Occipital lobe (tissue), 2 donors: ENCODE results near the gene ITPR2. TPM values are rescaled to one million over a fixed set of nuclear protein-coding genes. Genes with fewer than 3 reads are reported as not detected.
"Not testable (repeated sequence)": the region's sequence is repeated elsewhere in the genome, so short reads cannot be mapped to it uniquely, and the experiment has no call there.

Experiments
- DNase-seq: peaks from one replicate; lab custom pipeline; 2025; lab: John Stamatoyannopoulos, UW
- total RNA-seq: library from RNA; depleted of rRNA; stranded (reverse); fragments of >200 nt; gene quantifications from one replicate; pipeline ENCODE4 v1.2.3, GENCODE V29; 2014

ITPR2 gene
- total RNA-seq, 1 donor from 2014 or later: 31.0 TPM

DNA sequence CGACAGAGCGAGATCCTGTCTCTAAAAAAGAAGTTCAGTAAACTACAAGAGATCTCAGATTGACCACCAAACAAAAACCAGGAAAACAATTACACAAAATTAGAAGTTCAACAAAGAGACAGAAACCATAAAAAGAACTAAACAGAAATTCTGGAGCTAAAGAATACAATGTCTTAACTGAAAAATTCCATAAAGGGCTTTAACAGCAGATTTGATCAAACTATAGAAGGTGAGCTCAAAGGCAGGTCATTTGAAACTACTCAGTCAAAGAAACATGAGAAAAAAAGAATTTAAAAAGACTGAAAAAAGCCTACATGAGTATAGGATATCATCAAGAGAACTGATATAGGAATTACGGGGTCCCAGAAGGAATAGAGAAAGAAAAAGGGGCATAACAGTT, 71.2 kb downstream of the ITPR2 start:
- no peak for DNase-seq

DNA sequence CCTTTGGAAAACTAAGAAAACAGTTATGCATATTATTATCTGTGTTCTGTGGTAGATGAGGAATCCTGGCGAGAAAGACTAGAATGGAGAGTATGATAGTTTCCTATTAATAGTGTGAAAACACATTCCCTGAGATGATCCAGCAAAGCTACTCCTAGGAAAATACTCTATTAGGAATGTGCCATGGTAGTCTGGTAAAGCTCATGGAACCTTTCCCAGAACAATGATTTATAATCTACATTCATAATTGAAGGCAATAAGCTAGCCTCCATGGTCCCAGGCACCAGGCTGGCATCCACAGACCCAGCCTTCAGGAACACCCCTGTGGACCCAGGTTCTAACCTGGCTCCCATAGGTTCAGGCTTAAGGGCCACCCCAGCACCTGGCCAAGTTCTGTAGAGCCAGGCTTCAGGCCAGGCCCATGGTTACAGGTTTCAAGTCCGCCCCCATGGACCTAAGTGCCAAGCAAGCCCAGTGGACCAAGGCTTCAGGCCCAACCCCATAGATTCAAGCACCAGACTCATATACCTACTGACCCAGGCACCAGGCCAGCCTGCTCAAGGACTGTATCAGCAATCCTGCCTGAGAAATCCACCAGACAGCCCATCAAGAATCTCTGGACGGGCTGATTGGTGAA, 72.2 kb downstream of the ITPR2 start:
- DNase-seq: no peak

- DNase-seq: not testable (repeated sequence)
Measured at GRCh38 chr12:26755362-26755761, 77.6 kb downstream of the ITPR2 start.

DNA sequence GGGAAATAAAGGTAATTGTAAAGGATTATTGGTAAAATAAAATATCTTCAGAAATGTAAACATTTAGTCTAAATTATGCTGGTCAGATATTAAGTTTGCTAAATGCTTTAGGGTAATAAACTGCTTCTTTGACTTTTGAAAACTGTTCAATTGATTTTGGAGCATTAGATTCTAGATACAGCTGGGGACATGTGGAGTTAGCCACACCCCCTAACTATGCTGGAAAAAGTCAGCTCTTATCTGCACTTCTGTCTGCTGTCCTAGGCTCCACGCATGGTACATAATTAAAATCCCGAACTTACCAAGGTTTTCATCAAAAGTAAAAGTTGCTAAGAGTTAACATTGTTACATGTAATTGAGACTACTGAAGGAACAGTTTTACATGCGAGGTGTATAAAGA, 78.8 kb downstream of the ITPR2 start:
- DNase-seq: no peak

GRCh38 chr12:26751179-26751578, 81.8 kb downstream of the ITPR2 start:
- DNase-seq: no peak

GRCh38 chr12:26750531-26751175, 82.3 kb downstream of the ITPR2 start:
- DNase-seq: no peak

GRCh38 chr12:26749781-26750180, 83.2 kb downstream of the ITPR2 start:
- no peak for DNase-seq

DNA sequence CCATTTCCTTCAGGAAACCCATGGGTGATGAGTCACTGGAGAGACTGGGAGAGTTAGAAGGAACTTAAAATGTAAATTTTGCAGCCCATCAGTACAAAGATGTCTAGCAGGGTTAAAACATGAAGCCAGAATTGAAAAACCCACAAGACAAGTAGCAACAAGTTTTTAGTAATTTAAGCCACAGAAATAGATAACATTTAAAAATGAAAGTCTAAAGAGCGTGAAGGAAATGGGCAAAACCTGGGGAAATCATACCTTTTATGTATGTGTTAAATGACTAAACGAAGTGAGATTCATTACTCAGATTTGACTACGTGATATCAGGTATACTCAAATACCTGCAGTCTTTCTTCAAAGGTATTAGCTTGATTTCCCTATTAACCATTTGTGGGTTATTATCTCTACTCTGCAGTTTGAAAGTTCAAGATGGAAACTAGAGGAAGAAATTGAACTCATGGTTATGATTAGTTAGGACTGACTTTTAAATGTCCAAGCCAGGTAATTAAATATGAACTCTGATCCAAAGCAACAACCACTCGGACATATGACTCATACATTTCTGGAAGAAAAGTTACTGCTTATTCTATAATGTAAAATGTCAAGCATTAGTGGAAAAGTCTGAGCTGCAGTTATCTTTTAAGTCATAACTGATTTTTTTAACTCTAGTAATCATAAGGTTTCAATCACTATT, 84.1 kb downstream of the ITPR2 start:
- no peak for DNase-seq

DNA sequence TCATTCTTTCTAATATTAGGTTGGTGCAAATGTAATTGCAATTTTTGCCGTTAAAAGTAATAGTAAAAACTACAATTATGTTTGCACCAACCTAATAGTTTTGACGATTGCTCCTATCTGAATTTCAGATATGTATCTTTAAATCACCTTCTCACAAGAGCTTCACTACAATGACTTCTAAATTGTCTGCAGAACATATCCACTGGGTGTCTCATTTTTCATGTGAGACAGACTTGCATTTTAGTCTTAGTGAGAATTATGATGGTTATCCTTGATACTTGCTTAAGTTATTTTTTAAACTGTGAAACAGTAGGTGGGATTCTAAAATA, 84.6 kb downstream of the ITPR2 start:
- DNase-seq: no peak

DNA sequence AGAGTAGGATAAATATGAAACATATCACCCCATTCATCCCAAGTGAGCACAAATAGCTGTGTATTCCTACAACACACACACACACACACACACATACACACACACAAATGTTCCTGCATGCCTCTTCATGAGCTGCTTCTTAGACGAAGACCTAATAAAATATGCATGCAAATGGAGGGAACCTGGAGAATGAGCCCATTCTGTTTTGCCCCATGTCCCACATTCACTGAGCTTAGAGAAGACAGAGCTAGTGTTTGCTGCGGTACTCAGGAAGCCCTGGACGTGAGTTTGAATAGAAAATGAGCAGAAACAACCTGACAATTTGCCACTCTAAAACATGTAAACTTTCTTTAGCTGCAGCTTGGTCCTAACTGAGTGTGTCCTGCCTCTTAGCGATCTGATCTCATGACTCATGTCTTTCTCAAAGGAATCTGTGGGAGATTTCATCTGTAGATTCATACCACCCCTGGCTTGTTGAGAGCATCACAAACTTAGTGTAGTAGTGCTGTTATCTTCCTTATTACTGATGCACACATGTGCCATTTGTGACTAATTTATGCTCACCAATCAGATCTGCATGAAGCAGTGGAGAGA, 86.8 kb downstream of the ITPR2 start:
- DNase-seq: no peak

- no peak for DNase-seq
Measured at GRCh38 chr12:26744697-26745440, 88.1 kb downstream of the ITPR2 start.

DNA sequence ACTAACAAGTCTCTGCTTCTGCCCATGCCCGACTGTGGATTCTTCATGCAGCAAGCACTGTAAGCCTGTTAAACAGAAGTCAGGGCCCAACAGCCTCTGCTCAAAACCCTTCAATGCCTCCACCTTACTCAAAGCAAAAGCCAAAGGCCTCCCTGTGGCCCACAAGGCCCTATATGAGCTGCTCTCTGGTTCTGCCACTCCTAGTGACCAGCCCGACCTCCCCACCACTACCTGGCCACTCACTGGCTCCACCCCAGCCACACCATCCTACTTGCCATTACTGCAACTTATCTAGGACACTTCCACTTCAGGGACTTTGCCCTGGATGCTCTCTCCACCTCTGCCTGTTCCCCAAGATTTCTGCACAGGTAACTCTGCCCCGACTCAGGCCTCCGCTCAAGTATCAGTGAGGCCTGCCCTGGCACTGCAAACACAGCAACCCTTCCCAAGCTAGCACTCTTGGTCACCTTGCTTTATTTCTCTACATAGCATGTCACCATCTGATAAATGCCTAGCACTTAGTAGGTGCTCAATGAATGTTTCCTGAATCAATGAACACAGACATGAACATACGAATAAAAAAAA, 88.9 kb downstream of the ITPR2 start:
- no peak for DNase-seq

GRCh38 chr12:26741584-26742227, 91.3 kb downstream of the ITPR2 start:
- no peak for DNase-seq

- no peak for DNase-seq
Measured at GRCh38 chr12:26740991-26741390, 92.0 kb downstream of the ITPR2 start.

DNA sequence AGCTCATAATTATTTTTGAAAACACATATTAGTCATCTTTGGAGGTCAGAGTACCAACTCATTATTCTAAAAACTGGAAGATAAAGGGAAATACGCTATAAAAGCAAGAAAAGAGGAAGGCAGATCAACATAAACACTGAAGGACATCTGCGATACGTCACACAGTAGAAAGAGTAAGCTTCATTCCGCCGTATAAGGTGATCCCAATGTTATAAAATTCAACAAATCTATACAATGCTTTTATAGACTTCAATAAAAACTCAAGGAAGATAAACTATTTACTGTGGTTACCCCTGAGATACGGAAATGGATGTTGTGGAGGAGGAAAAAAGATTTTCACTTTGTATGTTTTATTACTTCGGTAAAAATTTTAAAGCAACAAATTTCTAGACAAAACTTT, 92.6 kb downstream of the ITPR2 start:
- DNase-seq: no peak

DNA sequence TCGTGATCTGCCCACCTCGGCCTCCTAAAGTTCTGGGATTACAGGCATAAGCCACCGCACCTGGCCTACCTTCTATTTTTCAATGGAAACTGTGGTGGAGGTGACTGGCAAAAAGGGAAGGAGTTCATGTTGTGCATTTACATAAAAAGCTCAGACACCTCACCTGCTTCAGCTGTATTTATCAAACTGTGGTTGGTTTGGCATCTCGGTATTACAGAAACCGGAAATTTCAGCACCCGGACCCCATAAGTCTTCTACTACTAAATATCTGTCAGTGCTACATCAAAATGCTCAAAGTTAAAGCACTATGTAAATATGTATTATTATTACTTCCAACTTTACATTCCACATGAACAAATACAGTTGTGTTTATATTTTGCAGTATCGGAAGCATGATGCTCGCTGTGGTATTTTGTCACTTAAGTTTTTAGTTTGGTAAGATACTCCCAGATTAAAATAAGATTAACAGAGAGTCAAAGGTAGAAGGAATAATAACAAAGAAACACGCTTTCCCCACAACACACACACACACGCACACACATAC, 95.4 kb downstream of the ITPR2 start:
- DNase-seq: no peak

DNA sequence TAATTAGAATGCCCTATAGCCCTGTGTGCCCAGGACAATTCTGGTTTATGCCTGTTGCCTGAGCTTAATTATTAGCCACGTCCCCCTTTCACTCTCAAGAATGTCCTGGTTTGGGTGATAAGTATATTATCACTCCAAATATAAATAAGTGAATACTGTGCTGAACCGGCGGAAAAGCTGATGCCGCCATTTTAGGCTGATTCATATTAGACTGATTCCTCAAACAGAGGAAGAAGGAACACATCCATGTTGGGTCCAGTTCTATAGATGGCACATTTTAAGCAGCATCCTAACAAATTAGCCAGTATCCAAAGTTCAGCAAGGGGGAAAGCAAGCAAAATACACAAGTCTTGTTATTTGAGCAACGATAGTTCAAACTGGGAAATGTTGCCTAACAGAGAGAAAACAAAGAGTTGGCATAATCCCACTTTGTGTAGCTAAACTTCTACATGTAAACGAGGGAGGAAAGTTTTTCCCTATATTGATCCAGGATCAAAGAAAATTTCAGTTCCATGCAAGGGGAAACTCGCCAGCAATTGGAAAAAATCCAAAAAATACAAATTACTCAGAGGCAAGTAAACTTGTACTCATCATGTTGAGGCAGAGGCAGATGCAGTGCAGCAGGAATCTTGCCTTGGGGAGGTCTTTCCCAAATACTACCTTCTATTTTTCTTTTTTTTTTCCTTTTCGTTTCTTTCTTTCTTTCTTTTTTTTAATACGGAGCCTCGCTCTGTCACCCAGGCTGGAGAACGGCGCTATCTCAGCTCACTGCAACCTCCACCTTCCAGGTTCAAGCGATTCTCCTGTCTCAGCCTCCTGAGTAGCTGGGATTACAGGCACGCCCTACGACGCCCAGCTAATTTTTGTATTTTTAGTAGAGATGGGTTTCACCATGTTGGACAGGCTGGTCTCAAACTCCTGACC, 96.2 kb downstream of the ITPR2 start:
- DNase-seq: no peak

- no peak for DNase-seq
Measured at GRCh38 chr12:26735249-26735639, 97.8 kb downstream of the ITPR2 start.

- no peak for DNase-seq
Measured at GRCh38 chr12:26734510-26735248, 98.3 kb downstream of the ITPR2 start.
